Natural killer cell (primary cell): ENCODE measurements around the gene TRIM31. TPM values are rescaled to one million over a fixed set of nuclear protein-coding genes. Genes with fewer than 3 reads are reported as not detected.

Experiments
- ATAC-seq, 3 donors: fragments of 150-1000 bp in 2 of 3; fragments of 200-7000 bp in 1 of 3; cut with Tn5 transposase; 1 replicate in 1 of 3; 2 replicates in 2 of 3; pipeline ENCODE4 v1.10.0; 2021; ENCODE audit warnings: mild to moderate bottlenecking in 2 of 3, moderate library complexity in 2 of 3
- DNase-seq, 2 donors: peaks; one replicate each; pipeline versions ENCODE4 v3.0.0 to v3.0.0-alpha.2; 2013 to 2021; ENCODE audit warnings: mixed read lengths in 1 of 2
- H3K27ac ChIP-seq: one replicate; pipeline ENCODE4 v1.5.1; 2013; ENCODE audit warnings: mild to moderate bottlenecking, low read length
- H3K27me3 ChIP-seq: one replicate; pipeline ENCODE4 v1.6.1; 2013; ENCODE audit warnings: low read length; ENCODE audit not compliant: control insufficient read depth, insufficient read depth
- H3K36me3 ChIP-seq: one replicate; pipeline ENCODE4 v1.6.1; 2013; ENCODE audit warnings: low read length; ENCODE audit not compliant: control insufficient read depth, insufficient read depth
- H3K4me1 ChIP-seq: one replicate; pipeline ENCODE4 v1.6.1; 2013; ENCODE audit warnings: low read length; ENCODE audit not compliant: control insufficient read depth, insufficient read depth
- H3K4me3 ChIP-seq: one replicate; pipeline ENCODE4 v1.5.1; 2013; ENCODE audit warnings: low read length
- H3K9me3 ChIP-seq: one replicate; pipeline ENCODE4 v1.6.1; 2013; ENCODE audit warnings: low read length; ENCODE audit not compliant: control insufficient read depth, insufficient read depth
- H3K27ac Mint-ChIP-seq, 2 donors: one replicate each; pipeline ENCODE4 v1.8.0; 2022; ENCODE audit warnings: mild to moderate bottlenecking in 2 of 2, mixed read lengths in 2 of 2, moderate library complexity in 1 of 2
- H3K27me3 Mint-ChIP-seq, 2 donors: one replicate each; pipeline ENCODE4 v1.8.0; 2022; ENCODE audit warnings: low read depth in 2 of 2, mixed read lengths in 2 of 2
- H3K36me3 Mint-ChIP-seq: one replicate; pipeline ENCODE4 v1.8.0; 2022; ENCODE audit warnings: mixed read lengths
- H3K4me1 Mint-ChIP-seq, 2 donors: one replicate each; pipeline ENCODE4 v1.8.0; 2022; ENCODE audit warnings: mixed read lengths in 2 of 2
- H3K4me3 Mint-ChIP-seq: one replicate; pipeline ENCODE4 v1.8.0; 2022; ENCODE audit warnings: mild to moderate bottlenecking, moderate library complexity, mixed read lengths
- H3K9me3 Mint-ChIP-seq, 2 donors: one replicate each; pipeline ENCODE4 v1.8.0; 2022; ENCODE audit warnings: mixed read lengths in 2 of 2
- WGBS: methylation state at CpG from one replicate; pipeline ENCODE4 v1.1.7; 2013; ENCODE audit warnings: missing lambda C conversion rate; ENCODE audit not compliant: insufficient coverage; 5-methylcytosine and 5-hydroxymethylcytosine counted together
- intact Hi-C: fragments of 100-400 bp; cut with micrococcal nuclease; formaldehyde crosslinking; loops from one replicate; pipeline ENCODE4 v1.14.2; 2022
- total RNA-seq, 4 donors: library from RNA; stranded (reverse); fragments of 120-200 nt in 1 of 4; gene quantifications; one replicate each; pipeline versions ENCODE4 v1.2.3 to v1.2.4, GENCODE V29; 2013 to 2022
- TF ChIP-seq, protein P1 (sequence below): fragments of 200-600 bp; IDR thresholded peaks from one replicate; pipeline ENCODE4 v1.8.0; 2022; ENCODE audit warnings: antibody characterized with exemption

TRIM31 gene
- total RNA-seq, 3 donors from 2014 or later (not counting 1 experiment from before 2014, with no cell fraction given) = not detected

DNA sequence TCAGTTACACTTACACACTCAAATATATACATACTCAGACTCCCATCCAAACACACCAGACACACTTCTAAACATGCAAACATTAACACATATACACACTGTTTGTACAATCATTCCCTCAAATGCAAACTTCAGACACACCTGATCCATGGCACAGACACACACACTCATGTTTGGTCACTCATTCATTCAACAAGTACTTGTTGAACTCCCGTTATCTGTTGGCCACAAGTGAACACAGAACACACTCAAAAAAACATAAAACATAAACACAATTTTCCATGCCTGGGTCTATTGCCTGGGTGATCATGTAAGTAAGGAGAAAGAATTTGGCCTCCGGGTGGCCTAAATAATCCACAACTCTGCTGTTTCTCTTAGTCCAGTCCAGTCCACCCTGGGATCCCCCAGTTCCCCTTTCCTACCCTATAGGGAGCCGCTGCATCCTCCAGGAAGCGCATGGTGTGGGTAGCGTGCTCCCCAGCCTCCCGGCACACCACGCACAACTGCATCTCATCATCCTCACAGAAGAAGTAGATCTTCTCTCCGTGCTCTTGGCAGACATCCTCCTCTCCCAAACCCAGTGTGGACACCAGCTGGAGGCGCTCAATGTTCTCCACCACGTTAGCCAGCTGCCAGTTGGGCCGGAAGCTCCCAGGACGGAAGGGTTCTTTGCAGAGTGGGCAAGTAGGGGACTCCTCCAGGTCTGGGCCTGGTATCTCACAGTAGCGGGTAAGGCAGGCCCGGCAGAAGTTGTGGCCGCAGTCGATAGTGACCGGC is 47.3 kb upstream of the TRIM31 start:
- WGBS = 92% methylated on average over 17 of the region's 17 CpGs
- intact Hi-C loops = no loop called here
- ATAC-seq (no peak), DNase-seq (no peak)
- no peak overlapping the region for H3K4me3 ChIP-seq
- H3K27me3 ChIP-seq = peaks cover 5% of the 10 kb centered on the region
- no peaks in the 10 kb centered on the region for H3K36me3 Mint-ChIP-seq
- TF ChIP-seq, protein P1, sequence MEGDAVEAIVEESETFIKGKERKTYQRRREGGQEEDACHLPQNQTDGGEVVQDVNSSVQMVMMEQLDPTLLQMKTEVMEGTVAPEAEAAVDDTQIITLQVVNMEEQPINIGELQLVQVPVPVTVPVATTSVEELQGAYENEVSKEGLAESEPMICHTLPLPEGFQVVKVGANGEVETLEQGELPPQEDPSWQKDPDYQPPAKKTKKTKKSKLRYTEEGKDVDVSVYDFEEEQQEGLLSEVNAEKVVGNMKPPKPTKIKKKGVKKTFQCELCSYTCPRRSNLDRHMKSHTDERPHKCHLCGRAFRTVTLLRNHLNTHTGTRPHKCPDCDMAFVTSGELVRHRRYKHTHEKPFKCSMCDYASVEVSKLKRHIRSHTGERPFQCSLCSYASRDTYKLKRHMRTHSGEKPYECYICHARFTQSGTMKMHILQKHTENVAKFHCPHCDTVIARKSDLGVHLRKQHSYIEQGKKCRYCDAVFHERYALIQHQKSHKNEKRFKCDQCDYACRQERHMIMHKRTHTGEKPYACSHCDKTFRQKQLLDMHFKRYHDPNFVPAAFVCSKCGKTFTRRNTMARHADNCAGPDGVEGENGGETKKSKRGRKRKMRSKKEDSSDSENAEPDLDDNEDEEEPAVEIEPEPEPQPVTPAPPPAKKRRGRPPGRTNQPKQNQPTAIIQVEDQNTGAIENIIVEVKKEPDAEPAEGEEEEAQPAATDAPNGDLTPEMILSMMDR = no peak
- no peaks in the 10 kb centered on the region for H3K9me3 Mint-ChIP-seq
- H3K4me1 Mint-ChIP-seq = no peaks in the 10 kb centered on the region
- no peak overlapping the region for H3K27ac Mint-ChIP-seq
- no peaks in the 10 kb centered on the region for H3K9me3 ChIP-seq
- H3K27me3 Mint-ChIP-seq = peaks cover 16 to 36% of the 10 kb centered on the region in 2 donors
- no peaks in the 10 kb centered on the region for H3K4me1 ChIP-seq
- H3K27ac ChIP-seq = no peak overlapping the region
- no peaks in the 10 kb centered on the region for H3K36me3 ChIP-seq
- H3K4me3 Mint-ChIP-seq = no peak overlapping the region

DNA sequence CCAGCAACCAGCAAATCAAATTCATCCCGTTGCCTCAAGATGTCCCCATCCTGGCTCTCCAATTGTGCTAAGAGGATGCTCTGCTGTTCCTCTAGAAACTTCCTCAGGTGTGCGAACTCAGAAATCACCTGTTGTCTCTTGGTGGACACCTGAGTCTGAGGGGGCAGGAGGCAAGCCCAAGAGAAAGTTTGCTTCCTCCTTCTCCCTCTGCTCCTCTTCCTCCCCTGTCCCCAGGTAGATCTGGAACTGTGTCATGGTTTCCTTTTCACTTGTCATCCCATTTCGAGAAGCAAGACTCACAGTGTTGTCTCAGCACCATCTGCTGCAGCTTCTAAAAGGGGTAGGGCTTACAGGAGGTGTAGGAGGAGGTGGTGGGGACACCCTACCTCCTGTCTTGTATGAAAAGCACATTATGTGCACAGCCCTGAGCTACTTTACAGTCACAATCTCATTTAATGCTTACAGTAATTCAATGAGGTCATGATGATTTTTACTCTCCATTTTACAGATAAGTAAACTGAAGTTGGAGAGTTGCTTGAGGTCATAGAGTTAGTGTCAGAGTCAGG is 45.7 kb upstream of the TRIM31 start:
- intact Hi-C loops = no loop called here
- H3K36me3 Mint-ChIP-seq = no peaks in the 10 kb centered on the region
- H3K27ac Mint-ChIP-seq = no peak overlapping the region
- no peak for ATAC-seq
- no peak overlapping the region for H3K27ac ChIP-seq
- WGBS = 74% methylated on average over 3 of the region's 3 CpGs
- TF ChIP-seq, protein P1 = no peak
- H3K4me3 Mint-ChIP-seq = no peak overlapping the region
- no peaks in the 10 kb centered on the region for H3K9me3 ChIP-seq
- no peak for DNase-seq
- no peaks in the 10 kb centered on the region for H3K36me3 ChIP-seq
- peaks cover 5% of the 10 kb centered on the region for H3K27me3 ChIP-seq
- H3K4me1 Mint-ChIP-seq = no peaks in the 10 kb centered on the region
- no peaks in the 10 kb centered on the region for H3K4me1 ChIP-seq
- H3K4me3 ChIP-seq = no peak overlapping the region
- H3K27me3 Mint-ChIP-seq = peaks cover 15 to 39% of the 10 kb centered on the region in 2 donors
- no peaks in the 10 kb centered on the region for H3K9me3 Mint-ChIP-seq

DNA sequence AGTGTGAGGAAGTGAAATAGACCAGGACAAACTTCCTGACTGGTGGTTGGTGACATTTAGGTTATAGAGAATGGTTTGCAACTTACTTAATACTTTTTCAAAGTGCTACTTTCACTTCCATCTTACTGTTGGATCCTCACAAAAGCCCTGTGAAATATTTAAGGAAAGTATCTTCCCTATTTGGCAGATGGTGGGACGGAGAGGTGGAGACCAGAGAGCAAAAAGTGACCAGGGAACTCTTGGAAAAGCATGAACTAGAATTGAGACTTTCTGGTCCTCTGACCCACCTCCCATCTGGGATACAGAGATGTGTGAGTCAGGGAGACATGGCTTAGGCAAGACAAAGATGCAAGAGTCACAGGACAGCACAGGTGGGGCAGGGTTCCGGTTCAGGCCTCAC is 45.1 kb upstream of the TRIM31 start:
- DNase-seq = no peak
- 88% methylated on average over 2 of the region's 2 CpGs for WGBS
- Mint-ChIP-seq H3K36me3 (no peaks in the 10 kb centered on the region), H3K27me3 (peaks cover 18 to 45% of the 10 kb centered on the region in 2 donors), H3K27ac (no peak overlapping the region), H3K9me3 (no peaks in the 10 kb centered on the region), H3K4me3 (no peak overlapping the region), H3K4me1 (no peaks in the 10 kb centered on the region)
- Histone ChIP-seq H3K9me3 (no peaks in the 10 kb centered on the region), H3K4me1 (no peaks in the 10 kb centered on the region), H3K36me3 (no peaks in the 10 kb centered on the region), H3K27me3 (peaks cover 5% of the 10 kb centered on the region), H3K27ac (no peak overlapping the region), H3K4me3 (no peak overlapping the region)
- ATAC-seq = no peak
- TF ChIP-seq, protein P1 = no peak
- intact Hi-C loops = no loop called here
